GM21526 (cell line): ENCODE results near the gene CCBE1.

Experiments used
- ATAC-seq: cut with Tn5 transposase; IDR thresholded peaks from one replicate; pipeline ENCODE4 v1.9.1; 2021; ENCODE audit warnings: moderate library complexity; ENCODE audit not compliant: unreplicated experiment, low FRiP score

The CCBE1 gene

DNA sequence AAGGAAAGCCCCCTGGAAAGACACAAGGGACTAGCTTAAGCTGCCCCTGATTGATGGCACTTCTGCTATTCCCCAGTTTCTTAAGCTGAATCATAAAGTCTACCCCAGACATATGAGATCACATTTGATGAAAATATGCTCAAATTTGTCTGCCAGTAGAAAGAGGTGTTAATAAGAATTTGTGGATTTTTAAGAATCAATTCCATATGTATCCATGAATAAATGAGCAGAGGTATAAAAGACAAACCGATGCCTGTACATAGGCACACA is 119.9 kb downstream of the CCBE1 start:
- ATAC-seq, result no peak

DNA sequence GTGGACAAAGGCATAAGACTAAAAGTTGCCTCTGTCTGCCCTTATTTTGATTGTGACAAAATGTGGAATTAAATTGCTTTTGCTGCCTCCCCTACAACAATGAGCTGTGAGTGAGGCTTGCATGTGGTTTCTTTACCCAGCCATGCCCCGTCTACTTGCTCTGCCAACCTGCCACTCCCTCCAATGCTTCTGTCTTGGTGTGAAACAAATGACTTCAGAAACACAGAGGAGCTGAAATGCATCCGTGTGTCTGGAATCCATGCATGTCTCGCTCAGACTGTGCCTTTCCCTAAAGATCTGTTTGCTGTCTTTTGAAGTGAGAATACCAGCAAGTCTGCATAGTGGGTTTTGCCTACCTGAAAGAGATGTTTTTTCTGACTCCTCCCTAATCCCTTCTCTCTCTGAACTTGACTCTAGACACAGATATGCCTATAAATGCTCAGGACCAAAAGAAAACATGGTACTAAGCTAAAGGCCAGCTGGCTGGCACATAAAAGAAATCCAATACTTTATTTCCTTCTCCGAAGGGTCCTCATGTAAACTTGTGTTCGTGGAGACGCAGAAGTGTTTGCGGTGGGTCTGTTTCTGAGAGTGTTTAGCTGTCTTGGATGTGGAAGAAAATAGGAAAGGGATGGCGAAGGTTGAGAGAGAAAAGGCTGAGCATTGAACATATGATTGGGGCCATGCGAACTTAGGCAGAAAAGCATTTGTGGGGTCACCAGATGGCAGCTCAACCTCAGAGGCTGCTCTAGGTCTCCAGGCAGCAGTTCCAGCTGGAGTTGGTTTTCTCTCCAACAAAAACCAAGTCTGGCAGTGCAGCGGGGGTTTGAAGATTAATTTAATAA is 120.5 kb downstream of the CCBE1 start:
- ATAC-seq, result no peak

DNA sequence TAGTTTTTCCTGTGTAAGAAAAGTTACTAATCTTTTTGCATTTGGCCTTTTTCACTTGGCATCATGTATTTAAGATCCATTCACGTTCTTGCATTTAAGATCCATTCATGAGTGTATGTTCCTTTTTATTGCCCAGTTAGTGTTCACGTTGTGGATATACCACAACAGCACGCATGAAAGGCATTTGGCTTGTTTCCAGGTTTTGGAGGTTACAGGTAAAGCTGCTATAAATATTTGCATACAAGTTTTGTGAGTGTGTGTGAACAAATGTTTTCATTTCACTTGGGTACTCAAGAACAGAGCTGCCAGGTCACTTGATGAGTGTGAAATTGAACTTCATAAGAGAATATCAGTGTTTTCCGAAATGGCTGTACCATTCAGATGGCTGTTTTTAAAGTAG is 121.2 kb downstream of the CCBE1 start:
- no peak for ATAC-seq

DNA sequence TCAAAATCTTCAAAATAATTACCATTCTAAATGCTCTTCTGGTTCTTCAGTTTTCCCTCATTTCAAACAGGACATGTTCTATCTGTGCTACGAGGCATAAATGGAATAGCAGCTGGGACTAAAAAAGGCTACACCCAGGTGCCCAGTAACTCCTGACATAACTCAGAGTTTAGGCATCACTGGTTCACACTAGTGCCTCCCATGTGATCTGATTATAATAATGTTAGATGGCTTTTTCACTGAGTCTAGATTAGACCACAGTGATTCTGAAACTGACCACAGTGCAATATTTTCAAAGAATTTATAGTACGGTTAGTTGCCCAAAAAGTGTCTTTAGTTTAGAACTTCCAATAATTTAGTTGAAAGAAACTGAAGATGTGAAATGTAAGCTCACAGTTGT is 123.3 kb downstream of the CCBE1 start:
- ATAC-seq, result no peak

DNA sequence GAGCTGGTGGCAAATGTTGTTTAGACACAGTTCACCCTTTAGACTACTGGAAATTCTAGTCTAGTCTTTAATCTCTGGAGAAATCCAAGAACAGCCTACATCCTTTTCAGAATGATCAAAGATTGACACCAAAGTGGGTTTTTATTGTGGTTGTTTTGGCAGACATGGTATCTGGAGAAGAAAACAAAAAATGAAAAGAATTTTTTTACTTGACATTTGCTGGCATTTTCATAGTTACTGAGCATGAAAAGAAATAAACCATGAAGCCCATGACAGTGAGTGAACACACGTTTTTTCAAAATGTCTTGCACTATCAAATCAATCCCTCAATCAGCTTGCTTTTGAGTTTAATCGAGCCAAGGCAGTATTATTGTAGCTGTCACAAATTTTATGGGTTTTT is 125.3 kb downstream of the CCBE1 start:
- ATAC-seq, result no peak

DNA sequence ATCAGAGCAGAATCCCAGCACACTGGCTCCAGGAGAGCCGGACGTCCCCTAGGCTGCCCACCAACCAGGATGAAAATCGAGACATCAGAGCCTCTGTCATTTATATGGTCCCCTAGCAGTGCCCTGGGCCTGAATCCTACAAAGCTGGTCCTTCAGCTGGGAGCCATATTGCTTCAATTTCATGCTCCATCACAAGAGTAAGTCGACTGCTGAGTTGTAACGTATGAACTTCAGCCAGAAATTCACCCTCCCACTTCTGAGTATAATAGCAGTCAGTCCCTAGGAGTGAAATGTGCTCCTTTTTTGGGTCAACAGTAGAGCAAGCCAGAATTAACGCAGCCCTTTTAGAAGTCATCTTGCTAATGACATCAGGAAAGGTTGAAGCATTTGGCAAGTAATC is 126.4 kb downstream of the CCBE1 start:
- no peak for ATAC-seq

DNA sequence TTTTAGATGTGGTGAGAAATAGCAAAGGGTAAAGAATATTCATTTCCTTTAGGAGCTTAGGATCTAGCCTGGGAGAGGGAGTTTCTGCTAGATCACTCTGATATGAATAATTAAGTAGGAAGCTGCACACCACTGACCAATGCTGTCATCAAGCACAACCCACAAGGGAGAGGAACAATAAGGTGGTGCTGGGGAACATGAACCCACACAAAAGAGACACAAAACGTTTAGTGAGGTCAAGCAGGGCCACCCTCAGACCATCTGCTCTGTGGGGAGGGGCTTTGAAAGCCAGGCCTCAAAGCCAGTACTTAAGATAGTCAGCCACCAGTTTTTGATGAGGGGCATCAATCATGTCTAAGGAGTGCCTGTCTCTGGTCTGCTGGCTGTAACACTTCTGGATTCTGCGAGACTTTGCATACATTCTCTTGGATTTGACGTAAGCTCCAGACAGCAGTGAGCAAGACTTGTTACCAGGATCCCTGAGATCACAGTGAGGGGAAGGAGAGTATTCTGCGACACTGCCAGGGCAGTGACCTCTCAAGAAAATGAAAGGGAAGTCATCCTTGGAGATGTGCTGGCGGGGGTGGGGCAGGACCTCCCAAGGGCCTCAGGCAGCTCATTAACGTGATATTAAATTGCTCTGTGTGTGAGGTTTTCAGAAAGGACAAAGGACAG is 127.0 kb downstream of the CCBE1 start:
- no peak for ATAC-seq

DNA sequence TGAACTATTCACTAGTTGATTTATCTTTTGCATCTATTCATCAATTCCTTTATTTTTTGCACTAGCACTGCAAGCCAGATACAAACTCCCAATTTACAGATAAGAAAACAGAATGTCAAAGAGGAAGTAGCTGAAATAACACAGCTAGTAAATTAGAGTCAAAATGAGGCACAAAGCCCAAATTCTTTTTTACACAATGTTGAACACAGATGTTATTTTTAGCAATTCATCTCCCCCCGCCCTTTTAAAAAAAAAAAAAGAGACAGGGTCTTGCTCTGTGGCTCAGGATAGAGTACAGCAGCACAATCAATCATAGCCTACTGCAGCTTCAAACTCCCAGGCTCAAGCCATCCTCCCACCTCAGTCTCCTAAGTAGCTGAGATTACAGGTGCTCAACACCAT is 127.8 kb downstream of the CCBE1 start:
- ATAC-seq, result no peak

DNA sequence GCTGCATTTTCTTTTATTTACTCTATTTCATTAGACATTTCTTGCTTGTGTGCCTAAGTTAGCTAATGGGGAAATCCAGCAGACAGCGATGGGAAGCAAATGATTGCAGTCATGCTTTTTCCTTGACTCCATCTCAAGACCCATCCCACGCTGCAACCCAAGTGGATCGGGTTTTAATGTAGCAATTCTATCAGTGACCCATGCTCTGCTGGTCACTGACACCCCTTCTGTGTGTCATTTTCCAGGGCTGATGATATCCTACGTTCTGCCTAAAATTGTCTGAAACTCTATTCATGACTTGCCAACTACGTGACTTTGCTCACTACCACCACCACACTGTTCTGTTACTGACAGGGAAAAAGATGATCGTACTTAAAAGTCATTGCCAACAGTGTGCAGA is 129.8 kb downstream of the CCBE1 start:
- ATAC-seq, result no peak

DNA sequence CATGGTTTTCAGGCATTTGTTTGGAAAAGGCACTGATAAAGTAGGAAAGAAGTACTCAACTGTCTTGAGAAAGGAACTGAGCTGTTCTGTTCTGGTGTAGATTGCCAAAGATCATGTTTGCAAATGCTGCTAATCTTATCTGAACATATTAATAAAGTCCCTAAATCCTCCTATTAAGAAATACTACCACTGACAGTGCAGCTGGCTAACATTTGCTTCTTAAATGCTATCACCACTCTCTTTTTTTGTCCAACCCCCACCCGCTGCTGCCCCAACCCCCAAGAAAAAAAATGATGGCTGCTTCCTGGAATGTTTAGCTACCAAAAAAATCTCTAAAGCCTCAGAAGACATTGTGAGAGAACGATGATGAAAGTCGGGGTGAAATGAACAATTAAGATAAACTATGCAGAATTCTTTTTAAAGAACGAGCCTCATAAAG is 130.7 kb downstream of the CCBE1 start:
- ATAC-seq, result no peak

DNA sequence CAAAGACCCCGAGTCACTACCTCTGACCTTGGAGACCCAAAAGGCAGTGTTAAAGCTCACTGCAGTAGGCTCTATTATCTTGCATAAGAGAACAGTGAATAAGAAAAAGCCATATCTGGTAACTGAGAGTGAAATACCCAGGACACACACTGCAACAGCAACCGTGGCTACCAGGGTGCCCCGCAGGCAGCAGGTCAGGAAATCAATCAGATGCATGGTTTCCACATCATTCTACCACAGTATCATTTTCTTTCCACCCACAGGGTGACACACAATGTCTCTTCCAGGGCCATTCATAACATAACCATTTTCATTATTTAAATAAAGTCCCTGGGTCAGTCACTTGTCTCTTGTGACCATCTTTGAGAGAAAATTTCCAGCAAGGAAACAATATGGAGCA is 131.3 kb downstream of the CCBE1 start:
- ATAC-seq, result no peak

DNA sequence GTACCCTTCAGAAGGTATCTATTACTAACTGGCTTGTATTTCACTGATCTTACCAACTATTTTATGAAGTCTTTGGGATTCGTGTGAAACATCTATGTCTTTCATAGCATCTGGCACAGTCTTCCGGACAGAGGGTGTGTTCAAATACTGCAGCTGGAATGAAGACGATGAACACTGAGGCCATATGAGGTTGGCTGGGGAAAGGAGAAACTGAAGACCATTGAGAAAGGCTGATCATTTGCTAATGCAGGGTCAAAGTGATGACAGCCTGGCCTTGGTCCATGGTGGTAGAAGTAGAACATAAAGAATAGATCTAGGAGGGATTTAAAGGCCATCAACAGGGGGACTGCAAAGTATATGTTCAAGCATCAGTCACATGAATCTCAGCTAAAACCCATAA is 132.7 kb downstream of the CCBE1 start:
- ATAC-seq, result no peak

DNA sequence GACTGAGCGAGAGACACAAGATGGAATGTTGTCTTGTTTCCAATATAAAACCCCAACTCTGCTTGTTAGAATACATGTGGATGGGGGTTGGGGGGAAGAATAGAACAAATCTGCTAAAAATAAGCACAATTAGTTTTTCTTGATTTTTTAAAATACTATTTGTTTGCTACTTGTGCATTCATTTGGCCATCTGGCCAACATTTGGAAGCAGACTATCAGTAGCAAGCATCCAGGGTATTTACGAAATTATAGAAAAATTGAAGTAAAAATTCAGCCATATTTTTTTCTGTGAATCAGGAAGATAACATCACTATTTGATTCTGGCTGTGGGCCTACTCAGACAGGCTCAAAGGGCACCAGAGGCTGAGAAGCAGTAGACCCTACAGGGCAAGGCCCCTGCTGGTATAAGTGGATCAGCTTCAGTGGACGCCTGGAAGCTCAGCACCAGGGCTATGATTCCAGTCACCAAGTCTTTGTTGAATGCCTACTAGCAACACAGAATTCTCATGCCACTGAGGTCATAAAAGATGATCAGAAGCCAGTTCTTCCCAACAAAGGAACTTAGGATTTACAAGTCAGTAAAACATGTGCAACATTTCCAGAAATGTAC is 133.9 kb downstream of the CCBE1 start:
- no peak for ATAC-seq

DNA sequence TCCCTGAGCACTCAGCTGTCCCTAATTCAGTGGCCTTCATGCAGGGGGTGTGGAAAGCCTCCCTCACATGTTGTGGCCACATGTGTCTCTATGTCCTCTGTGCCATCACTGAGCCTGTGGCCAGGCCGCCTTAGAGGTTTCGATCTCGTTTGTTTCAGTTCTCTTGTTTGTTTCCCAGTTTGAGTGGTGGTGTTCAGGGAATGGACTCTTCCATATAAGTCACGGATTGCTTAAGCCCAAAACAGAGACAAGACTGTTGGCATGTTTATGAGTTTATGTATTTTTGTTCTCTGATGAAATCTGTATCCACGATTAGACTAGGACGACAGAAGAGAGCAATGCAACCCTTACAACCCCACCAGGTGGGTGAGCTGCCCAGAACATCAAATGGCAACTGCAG is 134.5 kb downstream of the CCBE1 start:
- ATAC-seq, result no peak

DNA sequence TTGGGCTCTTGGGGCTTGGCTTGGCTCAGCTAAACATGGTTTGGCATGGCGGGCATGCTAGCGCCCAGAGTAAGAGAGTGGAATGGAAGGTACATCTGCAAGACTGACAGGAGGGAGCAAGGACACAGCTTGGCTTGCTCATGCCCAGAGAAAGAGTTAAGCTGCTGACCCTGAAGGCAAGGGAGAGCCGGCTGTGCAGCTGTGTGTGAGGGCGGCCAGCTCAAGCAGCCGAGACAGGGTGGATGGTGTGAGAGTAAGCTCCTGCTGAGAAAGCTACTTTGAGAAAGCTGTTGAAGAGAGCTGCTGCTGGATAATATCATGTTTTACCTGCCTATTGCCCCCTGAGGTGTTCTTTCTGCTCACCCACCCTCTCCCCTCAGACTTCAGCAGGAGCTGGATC is 135.6 kb downstream of the CCBE1 start:
- no peak for ATAC-seq

DNA sequence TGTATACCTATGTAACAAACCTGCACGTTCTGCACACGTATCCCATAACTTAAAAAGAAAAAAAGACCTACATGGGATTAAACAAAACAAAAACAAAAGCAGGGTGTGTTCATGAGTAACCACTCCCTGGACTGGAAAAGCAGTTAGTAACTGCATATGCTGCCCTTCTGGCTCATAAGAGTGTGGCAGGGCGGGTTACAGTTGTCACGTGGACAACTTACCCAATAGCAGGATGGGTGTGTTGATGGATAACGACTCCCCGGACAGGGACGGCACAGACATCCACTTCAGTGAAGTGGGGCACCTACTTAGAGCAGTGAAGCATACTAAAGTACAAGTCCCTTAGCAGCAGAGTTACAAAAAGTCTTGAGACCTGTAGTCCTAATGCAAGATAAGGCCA is 136.7 kb downstream of the CCBE1 start:
- no peak for ATAC-seq

DNA sequence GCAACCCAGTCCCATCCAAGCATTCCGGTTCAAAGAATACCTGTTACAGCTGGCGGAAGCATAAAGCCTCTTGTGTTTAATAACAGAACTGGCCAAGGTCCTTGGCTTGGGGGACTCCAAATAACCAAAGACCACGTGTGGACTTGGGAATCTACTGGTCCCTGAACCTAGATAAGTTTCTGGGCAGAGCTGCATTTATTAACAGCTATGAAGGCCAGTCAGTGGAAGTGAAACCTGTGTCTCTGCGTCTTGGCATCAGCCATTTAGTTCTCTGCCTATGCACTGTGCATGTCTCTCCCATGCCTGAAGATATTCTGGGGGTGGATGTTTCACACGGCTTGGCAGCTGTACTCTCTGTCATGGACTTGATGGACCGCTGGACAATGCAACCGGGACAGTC is 137.7 kb downstream of the CCBE1 start:
- no peak for ATAC-seq

DNA sequence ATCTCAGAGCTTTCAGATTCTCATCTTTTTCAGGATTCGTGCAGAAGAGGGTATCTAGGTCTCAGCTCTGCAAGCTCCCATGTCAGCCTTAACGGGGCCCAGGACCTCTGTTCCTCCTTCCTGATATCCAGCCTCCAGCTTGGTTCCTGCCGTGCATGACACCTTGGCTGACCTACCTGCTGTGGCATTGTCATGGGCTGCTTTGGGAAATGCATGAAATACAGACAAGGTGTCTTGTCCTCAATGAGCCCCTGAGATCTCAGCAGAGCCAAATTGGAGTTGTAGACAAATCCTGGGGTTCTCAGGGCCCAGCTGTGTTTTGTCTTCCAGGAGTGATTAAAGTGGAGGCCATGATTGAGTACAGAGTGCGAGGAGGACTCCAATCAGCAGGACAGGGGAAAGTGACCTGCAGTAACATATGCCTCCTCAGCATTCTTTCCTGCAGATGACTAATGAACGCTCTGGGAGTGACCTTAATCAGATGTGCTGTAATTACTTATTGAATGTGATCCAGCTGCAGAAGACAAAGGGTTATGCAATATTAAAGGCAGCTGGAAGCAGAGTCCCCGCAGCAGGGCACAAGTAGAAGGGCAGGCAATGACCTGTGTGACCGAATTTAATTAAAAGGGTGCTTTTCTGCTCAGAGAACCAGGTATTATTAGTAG is 141.1 kb downstream of the CCBE1 start:
- no peak for ATAC-seq

DNA sequence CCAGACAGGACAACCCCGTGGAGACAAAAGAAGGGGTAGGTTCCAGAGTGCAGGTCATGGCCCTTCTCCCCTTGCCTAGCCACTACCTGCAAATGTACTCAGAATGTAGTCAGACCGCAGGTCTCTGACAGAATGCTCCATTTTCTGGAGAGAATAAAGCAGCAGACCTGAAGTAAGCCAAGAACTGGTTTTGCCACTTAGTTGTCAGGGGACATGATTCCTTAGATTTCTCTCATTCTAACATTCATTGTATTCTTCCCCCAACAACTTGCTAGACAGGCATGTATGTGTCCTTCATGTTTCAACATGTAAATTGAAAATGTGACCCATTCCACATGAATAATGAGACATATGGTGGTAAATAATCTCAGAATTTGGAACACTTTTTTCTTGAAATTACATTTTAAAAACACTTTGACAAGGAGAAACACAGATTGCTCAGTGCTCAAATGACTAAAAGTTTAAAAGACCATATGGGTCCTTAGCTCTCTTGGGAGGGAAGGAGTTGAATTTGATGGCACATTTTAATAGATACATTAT is 142.4 kb downstream of the CCBE1 start:
- no peak for ATAC-seq

DNA sequence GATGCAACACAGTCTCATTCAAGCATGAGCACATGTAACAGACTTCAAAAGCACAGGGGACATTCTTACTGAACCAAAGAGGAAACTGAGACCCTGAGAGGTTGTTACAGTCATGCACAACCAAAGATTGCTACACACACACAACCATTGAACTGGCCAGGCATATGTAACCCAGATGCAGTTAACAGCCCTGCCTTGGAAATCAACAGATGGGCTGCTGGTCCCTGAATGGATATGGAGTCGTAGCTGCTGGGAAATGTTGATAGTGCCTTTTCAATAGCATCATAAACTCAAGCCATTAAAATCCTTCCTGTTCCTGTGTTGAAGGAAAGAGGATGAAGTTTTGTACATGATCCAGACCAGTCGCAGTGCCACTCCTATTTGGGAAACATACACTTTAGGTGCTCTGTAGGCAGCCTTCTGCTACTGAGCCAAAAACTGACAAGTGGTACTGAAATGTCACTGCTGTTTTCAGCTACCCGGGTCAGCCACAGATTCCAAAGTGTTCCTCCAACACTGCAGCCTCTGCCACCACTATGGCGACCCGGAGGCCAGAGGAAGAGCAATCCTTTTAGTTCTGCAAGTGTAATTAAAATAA is 143.9 kb downstream of the CCBE1 start:
- ATAC-seq, result no peak
